Urothelium cell line (cell line): Measurements from ENCODE around the gene MAP3K20.
A peak's percentile ranks its signal among the peaks of the same experiment; 100 is the strongest.
"Not testable (repeated sequence)": the region's sequence is repeated elsewhere in the genome, so short reads cannot be mapped to it uniquely, and the experiment has no call there.

Experiments
- DNase-seq: peaks from one replicate; pipeline ENCODE4 v3.0.0; 2011; ENCODE audit warnings: low spot score, mixed read lengths
- FAIRE-seq: peaks from 2 replicates; lab custom pipeline; 2011; peaks lifted over from hg19 to GRCh38; lab: Jason Lieb, UNC

MAP3K20 gene

DNA sequence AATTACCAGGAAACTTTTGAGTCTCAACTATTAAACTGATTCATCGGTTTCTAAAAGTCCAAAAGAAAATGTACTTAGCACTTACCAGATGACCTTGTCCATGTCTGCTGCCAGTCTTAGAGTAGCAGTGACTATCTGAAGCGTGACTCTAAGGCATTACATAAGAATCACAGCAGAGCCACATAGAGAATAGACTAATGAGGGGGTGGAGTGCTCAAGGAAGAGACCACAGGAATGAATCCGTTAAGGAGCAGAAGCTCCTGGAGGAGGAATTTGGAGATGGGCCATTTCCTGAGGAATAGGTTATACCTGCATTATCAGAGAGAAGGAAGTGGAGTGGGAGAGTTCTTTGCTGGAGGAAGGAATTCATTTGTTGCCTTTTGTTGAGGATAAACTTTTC, 116.0 kb downstream of the MAP3K20 start:
- DNase-seq = peak; percentile 50
- FAIRE-seq = no peak

DNA sequence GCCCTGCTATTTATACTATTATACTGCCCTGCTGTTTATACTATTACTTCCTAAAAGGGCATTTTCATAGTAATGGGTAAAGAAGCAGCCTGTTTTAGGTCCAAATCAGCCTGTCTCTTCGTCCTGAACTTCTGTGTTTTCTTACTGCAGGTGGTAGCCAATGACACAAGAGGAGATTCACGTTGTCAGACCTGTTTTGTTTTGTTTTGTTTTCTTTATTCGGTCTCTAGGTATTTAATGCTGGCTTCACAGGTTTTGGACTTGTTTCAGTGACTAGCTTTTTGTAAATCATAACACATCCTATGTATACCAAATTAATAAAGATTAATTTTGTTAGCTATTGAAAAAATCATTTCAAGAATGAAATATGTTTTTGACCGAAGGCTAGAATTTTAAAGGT, 116.4 kb downstream of the MAP3K20 start:
- FAIRE-seq (no peak), DNase-seq (no peak)

DNA sequence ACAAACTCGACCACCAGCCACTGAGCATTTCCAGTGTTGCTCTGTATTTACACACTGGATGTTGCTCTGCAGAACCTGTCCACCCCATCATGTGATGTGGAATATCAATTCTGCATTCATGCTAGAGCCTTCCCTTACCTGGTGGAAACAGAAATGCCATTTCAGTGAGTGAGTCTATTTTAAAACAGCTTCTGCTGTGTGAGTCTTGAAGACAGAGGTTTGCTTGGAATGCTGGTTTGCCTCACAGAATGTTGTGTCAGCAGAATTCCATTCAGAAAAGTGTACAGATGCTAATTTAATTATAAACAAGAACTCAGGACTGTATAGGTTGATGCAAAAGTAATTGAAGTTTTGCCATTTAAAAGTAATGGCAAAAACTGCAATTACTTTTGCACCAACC, 118.3 kb downstream of the MAP3K20 start:
- FAIRE-seq = no peak
- peak; percentile 9 for DNase-seq

DNA sequence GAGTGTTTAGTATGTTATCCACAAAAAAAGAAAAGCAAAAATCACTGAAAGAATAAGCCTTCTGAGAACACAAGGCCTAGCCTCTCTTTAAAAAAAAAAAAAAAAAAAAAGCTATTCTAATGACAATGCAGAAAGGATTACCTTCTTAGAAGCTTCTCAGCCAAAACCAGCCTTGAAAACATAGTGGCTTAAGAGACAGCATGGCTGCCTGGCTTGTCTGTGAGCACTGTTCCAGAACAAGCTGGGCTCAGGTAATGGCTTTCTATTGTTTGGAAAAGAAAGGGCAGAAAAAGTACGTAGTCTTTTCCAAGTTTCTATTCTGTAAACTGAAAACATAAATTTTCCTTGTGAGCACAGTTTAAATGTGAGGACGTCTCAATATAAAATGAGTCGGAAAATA, 119.5 kb downstream of the MAP3K20 start:
- no peak for FAIRE-seq
- DNase-seq = no peak

DNA sequence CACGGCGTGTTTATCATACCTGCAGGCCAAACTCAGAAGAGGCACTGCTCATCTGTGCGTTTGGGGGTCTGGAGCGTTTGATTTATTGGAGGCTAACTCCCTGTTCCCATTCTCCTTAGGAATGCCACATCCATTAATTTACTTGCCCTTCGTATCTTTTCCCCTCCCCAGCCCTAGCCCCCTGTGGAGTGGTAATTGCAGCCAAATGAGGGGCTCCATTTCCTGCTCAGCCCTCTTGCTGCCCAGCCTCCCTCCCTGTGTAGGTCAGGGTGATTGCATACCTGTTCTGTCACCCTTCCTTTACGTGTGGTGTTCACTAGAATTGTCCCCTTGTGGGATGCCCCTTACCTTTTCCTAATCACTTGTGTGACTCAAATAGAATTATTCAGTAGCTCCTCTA, 120.4 kb downstream of the MAP3K20 start:
- FAIRE-seq (no peak), DNase-seq (no peak)

DNA sequence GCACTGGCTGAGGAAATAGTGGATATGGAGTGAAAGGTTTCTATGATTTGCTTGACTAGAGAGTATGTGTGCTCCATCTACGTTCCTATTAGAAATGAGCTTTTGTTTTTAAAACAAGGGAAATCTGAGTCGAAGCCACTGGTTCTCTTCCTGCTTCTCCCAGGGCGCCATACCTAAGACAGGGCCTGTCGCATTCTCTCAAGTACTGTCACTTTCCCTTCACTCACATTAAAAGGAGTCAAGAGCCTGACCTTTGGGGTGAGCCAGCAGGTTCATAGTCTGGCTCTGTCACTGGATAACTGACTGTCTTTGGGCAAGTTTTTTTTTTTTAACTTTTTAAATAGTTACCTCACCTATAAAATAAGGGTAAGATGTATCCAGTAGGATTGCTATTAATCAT, 121.0 kb downstream of the MAP3K20 start:
- DNase-seq (no peak), FAIRE-seq (no peak)

DNA sequence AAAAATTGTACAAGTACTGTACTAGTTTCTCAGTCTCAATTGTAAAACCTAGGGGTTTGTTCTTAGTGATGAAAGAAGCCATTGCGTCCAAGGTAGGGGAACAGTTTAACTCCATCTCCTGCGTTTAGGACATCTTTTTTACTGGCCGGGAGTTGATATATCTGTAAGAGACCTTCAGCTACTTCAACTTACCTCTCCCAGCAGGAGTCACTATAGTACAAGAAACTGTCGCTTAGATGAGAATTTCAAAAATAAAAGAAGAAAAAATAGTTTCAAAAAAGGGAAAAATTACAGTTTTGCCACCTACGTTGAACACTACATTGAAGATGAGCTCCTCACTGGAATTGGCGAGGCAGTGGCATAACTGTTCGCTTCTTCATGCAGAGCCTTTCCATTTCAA, 122.7 kb downstream of the MAP3K20 start:
- FAIRE-seq = no peak
- DNase-seq = no peak

DNA sequence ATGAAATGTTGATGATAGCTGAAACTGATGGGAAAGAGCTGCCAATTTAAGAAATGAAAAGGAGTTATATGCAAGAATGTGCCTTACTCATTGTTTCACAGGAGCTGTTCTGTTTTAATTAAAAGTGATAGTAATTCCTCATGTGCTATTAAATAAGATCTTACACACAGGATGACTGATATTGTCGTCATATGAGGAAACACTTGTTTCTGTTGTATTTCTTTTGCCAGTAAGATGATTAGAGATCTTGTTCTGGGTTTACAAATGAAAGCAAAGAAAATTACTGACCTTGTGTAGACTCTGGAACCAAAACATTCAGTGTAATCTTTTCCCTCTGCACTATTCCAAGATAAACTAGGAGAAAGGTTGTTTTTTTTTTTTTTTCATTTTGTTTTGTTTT, 123.6 kb downstream of the MAP3K20 start:
- no peak for DNase-seq
- no peak for FAIRE-seq

DNA sequence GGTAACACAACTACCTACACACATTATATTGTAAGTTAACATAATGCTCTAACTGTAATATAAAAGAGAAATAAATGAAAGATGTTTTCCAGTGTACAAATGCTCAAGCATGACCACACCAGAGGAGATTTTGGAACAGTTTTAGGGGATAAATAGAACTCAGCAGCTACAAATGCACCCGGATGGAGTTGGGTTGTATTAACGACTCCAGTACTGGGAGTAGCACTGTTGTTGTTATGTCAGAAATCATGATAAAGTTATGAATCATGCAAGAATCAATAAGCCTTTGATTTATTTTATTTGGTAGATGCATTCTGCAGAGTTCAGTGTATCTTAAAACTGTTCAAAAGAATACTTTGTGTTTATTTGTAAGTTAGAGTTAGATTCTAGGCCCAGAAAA, 126.9 kb downstream of the MAP3K20 start:
- DNase-seq (no peak), FAIRE-seq (no peak)

DNA sequence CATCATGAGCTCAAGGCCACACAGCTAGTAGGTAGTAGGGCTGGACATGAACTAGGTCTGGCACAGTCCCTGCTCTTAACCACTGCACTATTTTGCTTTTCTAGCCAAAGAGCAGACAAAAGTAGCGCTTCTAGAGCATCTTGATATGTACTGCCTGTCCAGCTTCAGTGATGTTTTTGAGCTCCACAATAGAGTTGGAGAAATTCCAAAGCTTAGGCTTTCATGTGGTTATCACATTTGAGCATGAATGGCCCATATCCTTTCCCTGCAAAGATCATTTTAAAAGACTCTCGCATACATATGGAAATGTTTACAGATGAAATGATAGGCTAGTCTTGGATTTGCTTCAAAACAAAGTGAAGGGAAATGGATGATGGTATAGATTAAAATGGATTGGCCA, 128.7 kb downstream of the MAP3K20 start:
- FAIRE-seq = no peak
- no peak for DNase-seq

DNA sequence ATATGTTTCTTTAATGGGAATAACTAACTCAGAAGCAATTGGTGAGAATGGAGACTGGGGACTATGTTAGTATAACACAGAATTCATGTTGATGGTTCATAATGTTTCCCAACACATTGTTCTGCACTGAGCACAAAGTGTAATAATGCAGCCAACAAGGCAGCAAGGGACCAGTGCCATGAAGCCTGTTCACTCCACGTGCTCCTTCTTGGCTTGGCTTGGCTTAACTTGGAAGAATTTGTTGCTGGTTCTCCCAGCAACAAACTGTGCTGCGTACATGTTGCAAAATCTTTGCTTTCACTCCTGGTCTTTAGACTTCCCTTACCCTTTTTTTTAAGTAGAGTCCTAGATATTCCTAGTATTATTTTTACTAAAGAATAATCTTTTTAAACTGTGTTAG, 129.7 kb downstream of the MAP3K20 start:
- DNase-seq = no peak
- no peak for FAIRE-seq

DNA sequence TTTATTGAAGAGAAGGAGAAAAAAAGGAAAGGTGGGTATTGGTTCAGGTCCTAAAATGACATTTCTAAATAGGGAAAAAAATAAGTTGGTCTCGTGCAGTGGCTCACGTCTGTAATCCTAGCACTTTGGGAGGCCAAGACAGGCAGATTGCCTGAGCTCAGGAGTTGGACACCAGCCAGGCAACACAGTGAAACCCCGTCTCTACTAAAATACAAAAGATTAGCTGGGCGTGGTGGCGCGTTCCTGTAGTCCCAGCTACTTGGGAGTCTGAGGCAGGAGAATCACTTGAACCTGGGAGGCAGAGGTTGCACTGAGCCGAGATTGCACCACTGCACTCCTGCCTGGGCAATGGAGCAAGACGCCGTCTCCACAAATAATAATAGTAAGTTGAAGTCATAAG, 131.5 kb downstream of the MAP3K20 start:
- not testable (repeated sequence) for DNase-seq, FAIRE-seq

DNA sequence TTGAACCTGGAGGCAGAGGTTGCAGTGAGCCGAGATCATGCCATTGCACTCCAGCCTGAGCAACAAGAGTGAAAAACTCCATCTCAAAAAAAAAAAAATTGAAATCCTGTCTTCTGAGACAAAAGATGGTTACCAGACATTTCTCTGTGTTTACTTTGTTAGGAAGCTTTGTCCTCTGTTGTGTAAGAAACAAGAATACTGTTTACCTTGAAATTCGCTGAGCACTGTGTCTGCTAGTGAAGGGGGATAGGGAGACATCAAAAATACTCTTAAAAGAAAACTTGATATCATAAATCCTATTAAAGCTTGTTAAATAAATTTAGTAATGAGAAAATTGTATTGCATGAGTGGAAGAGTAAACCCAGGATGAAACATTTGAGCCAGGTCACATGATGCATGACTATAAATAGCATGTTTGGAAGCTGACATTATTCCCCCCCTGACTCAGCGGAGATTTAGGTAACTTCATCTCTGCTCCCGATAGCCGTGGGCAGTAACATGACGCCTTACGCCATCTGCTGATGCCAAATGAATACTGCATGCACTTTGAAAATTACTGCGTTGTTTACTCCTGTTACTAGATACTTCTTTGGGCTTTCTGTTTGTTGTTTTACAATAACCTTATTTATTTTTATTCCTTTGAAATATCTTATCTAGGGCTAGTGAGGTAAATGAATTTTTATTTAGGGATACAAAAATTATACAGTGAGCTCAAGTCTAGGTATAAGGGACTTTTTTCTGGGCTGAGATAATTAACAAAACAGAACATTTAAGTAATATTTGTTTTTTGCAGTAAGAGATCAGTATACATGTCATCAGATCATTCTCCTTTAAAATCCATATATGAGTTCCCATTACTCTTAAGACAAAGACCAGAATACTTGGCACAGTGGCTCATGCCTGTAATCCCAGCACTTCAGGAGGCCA, 134.9 kb downstream of the MAP3K20 start:
- peak; percentile 70 for FAIRE-seq
- peak; percentile 85 for DNase-seq

DNA sequence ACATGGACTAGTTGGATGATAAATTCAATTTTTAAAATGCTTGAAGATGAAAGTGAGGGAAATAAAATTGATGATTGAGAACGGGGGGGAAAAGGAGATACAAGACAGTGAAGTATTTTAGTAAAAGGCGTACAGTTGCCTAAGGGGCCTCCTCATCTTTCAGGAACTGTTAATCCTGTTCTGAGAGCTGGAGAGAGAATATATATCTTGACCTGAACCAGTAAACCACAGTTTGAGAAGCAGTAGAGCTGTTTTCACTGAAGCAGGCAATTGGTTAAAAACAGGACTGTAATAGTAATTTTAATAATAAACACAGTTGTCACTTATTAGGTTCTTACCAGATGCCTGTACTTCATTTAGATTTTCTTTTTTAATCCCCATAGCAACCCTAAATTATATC, 137.5 kb downstream of the MAP3K20 start:
- no peak for DNase-seq
- FAIRE-seq = no peak

DNA sequence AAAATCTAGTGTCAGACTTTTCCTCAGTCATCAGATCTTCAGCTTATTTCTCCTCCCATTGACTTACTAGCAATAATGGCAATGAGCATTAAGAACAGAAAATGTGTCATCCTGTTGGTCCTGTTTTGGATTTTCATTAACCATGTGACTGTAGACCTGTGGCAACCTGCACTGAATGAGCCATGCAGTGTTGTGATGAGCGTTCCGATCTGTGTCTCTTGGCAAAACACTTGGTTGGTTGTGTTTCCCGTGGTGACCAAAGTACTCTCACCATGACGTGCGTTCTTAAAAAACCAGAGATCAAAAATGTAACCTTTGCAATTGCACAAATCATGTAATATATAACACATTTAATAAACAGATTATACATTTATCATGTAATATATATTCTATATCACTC, 138.6 kb downstream of the MAP3K20 start:
- DNase-seq = no peak
- FAIRE-seq = no peak

DNA sequence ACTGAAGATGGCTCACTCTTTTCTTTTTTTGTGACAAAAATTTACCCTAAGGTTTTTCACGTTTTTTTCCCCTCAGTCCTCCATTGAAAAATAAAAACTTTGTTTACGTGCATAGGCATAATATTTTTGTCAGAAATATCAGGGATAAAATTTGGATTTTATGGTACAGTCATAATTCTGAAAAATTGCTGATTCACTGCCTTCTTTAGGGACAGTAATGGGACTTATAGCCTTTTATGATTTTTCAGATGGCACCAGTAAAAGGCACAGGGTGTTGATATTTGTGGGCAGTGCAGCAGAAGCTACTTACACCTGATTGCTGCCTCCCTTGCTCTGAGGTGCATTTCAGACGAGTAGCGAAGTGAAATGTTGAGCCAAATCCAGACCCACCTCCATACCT, 139.7 kb downstream of the MAP3K20 start:
- FAIRE-seq = no peak
- no peak for DNase-seq

DNA sequence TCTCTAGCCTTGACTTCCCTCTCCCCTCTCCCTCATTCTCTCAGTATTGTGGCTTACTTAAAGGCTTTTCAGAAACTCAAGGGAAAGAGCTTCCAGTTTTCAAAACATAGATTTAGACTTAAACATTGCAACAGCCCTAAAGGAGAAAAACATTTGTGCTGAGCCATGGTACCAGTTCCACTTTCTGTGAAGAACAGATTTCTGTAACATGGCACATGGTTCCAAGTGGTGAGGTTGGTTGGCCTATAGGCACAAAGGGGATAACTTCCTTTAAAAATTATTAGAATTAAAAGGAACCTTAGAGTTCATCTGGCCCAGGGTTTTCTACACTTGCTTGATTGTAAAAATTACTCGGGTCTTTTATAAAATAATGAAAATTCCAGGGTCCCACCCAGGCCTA, 140.4 kb downstream of the MAP3K20 start:
- FAIRE-seq = no peak
- no peak for DNase-seq

DNA sequence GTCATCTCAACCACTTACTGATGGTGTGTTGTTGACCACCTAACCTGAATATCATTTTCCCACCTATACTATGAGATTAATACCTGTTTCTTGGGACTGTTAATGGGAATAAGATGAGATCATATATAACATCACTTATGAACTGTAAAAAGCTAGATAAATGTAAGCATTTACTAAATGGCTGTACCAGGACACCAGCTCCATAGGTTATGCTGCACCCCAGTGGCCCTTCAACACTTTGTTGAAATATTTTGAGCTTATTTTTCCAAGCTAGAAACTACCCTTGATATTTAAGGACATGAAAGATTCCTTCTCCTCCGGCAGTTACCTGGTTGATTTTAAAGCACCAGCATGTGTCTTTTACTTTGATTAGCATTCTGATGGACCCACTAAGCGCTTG, 141.0 kb downstream of the MAP3K20 start:
- DNase-seq (no peak), FAIRE-seq (no peak)

DNA sequence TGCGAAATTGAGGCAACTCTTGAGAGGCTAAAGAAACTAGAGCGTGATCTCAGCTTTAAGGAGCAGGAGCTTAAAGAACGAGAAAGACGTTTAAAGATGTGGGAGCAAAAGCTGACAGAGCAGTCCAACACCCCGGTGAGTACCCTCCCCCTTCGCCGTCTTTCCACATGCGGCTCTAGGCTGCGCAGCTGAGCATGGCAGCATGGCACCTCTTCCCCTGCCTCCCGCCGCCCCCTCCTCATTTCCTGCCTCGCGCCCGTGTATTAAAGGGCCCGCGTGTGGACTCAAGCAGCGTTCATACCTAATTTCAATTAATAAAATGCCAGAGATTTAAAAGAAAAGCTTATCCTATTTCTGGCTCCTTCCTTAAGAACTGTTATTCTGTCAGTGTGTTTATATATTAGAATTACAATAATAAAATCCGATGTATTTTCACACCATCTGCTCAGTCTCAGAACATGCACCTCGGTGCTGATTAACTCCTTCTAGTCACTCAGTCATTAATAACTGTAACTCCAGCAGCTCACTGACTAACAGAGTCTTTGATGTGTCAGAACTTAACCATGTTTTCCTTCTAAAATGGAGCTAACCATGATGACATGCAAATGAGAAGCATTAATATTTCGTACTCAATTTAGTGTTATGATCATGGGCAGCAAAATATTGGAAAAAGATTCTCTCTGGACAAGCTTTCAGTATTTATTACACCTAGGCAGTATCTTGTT, 141.6 kb downstream of the MAP3K20 start:
- DNase-seq = no peak
- no peak for FAIRE-seq

DNA sequence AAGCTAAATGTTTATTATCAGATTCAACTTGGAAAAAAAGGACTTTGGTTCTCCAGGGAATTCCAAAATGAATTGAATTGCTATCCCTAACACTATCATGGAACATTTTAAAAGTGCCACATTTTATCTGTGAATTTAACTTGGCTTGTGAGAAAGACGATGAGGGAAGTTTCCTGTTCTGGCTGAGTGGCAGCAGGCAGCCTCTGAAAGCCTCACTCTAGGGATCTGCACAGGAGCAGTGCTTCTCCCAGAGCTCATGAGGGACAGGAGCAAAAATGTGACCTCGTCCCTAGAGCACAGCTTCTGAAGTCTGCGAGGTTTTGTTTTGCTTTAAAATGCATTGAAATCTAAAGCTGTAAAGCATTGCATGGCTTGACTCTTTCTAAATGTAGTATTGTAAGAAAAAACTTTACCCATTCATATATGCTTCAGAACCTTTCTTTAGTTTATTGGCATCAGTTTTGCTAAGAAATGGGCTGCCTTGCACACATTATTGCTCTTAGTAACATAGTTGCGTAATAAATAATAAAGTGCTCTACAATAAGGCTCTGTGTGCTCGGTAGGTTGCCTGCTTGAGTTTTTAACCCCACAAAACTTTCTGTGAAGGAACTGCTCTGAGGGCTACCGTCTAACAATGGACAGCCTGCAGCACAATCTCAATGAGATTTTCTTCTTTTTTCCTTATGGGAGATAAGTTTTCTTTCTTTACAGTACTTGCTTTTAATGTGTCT, 142.8 kb downstream of the MAP3K20 start:
- no peak for FAIRE-seq

DNA sequence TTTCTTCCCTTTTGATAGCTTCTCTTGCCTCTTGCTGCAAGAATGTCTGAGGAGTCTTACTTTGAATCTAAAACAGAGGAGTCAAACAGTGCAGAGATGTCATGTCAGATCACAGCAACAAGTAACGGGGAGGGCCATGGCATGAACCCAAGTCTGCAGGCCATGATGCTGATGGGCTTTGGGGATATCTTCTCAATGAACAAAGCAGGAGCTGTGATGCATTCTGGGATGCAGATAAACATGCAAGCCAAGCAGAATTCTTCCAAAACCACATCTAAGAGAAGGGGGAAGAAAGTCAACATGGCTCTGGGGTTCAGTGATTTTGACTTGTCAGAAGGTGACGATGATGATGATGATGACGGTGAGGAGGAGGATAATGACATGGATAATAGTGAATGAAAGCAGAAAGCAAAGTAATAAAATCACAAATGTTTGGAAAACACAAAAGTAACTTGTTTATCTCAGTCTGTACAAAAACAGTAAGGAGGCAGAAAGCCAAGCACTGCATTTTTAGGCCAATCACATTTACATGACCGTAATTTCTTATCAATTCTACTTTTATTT, 145.6 kb downstream of the MAP3K20 start:
- FAIRE-seq = no peak
- DNase-seq = no peak

More for the DNA sequence above, 142.8 kb downstream of the MAP3K20 start:
- no peak for DNase-seq
